ENCODE results near the gene FAM107A. TPM values are rescaled to one million over a fixed set of nuclear protein-coding genes. Genes with fewer than 3 reads are reported as not detected.

Gene FAM107A
- total RNA-seq (2021; ENCODE audit: unreplicated experiment) (not detected), Bru-seq, nascent RNA (not detected), BruChase-seq, experiment 1, labeled RNA remaining after a 6-hour chase (percentile 2 among the genes with signal in this experiment), BruChase-seq, experiment 2, labeled RNA remaining after a 2-hour chase (not detected)
- 0.03 TPM in 1 of 2 replicates, not detected in the other for polyA plus RNA-seq (2012)
- long read RNA-seq, result 0 reads

GRCh38 chr3:58577269-58577821, at the start of gene FAM107A:
TSS of gene FAM107A (minus strand) at chr3:58577391. CDS start at chr3:58569860, 7,531 bp downstream.
- RAD21 ChIA-PET (ENCODE audit: low non-redundant PET in 1 of 2, low total read pairs in 2 of 2, uncharacterized antibody in 2 of 2, unreplicated experiment in 2 of 2), result no interaction called here
- Histone ChIP-seq H3K79me2 (ENCODE audit: insufficient read depth, low read length) (no peaks in the 10 kb centered on the region), H3K27me3 (ENCODE audit: insufficient read depth, low read length) (no peaks in the 10 kb centered on the region), H3K9me2 (ENCODE audit: insufficient read depth) (no peaks in the 10 kb centered on the region), H4K20me1 (ENCODE audit: insufficient read depth) (no peaks in the 10 kb centered on the region), H2AFZ (ENCODE audit: low read depth, low read length, poor library complexity, severe bottlenecking) (no peak within 1 kb of the TSS), H3K36me3 (ENCODE audit: control insufficient read depth in 1 of 2, insufficient read depth in 2 of 2, low read length in 2 of 2) (no peaks in the 10 kb centered on the region), H3K4me2 (ENCODE audit: low read length) (no peak within 1 kb of the TSS), H3K27ac (ENCODE audit: low read depth, low read length) (no peak within 1 kb of the TSS), H3K9ac (ENCODE audit: low read length) (no peak within 1 kb of the TSS), H3K4me1 (ENCODE audit: control insufficient read depth in 1 of 2, insufficient read depth in 2 of 2, low read length in 2 of 2) (peaks cover 0 to 6% of the 10 kb centered on the region in 2 experiments; a peak in 1 of 4 replicates), H3K4me3 (replicated peaks in 1 of 2; ENCODE audit: low read depth in 1 of 2, low read length in 2 of 2) (no peak within 1 kb of the TSS), H3K9me3 (ENCODE audit: control insufficient read depth in 1 of 2, insufficient read depth in 1 of 2, low read depth in 1 of 2, low read length in 2 of 2) (no peaks in the 10 kb centered on the region)
- no TSS peak for BruUV-seq (replicated peaks)
- POLR2A ChIA-PET, result no interaction called here
- intact Hi-C loops (cut with micrococcal nuclease), result no loop called here
- DNase-seq (ENCODE audit: low read depth, low spot score) (no peak), ATAC-seq (peak; percentile 80)
- peak in 2 of 3 experiments; percentile 24 to 40; a peak in 3 of 6 replicates for TF ChIP-seq CTCF (IDR thresholded peaks at IDR 0.05 in 2 of 3, conservative IDR thresholded peaks at IDR 0.05 in 1 of 3; ENCODE audit: borderline replicate concordance in 1 of 3, insufficient read depth in 1 of 3, low read depth in 2 of 3, low read length in 2 of 3)
- no peak for TF ChIP-seq EZH2 (IDR thresholded peaks at IDR 0.05)
- CTCF ChIA-PET, result no interaction called here

- intact Hi-C loops (cut with micrococcal nuclease), result no loop called here
- TF ChIP-seq REST (IDR thresholded peaks at IDR 0.05; ENCODE audit: low read depth) (no peak), EZH2phosphoT487 (IDR thresholded peaks at IDR 0.05; ENCODE audit: borderline replicate concordance) (no peak), CEBPB (IDR thresholded peaks at IDR 0.05; ENCODE audit: low read depth) (no peak), SRF (IDR thresholded peaks at IDR 0.05; ENCODE audit: low read depth) (no peak), TCF7L2 (IDR thresholded peaks at IDR 0.05; ENCODE audit: borderline replicate concordance, extremely low read depth, insufficient read depth, insufficient read length) (no peak), MAX (IDR thresholded peaks at IDR 0.05) (no peak), SIN3A (IDR thresholded peaks at IDR 0.05; ENCODE audit: low read depth) (no peak), POLR2A (IDR thresholded peaks at IDR 0.05; ENCODE audit: borderline replicate concordance, extremely low read depth, insufficient read depth, insufficient read length) (no peak), FOSL1 (IDR thresholded peaks at IDR 0.05; ENCODE audit: low read depth) (no peak), EGR1 (IDR thresholded peaks at IDR 0.05; ENCODE audit: low read depth) (no peak), RAD21 (IDR thresholded peaks at IDR 0.05; ENCODE audit: low read depth) (no peak), SP1 (IDR thresholded peaks at IDR 0.05; ENCODE audit: low read depth) (no peak)
These were observed 48.1 kb upstream of the FAM107A start for GRCh38 chr3:58625196-58625824.

More at GRCh38 chr3:58625196-58625824, 48.1 kb upstream of the FAM107A start:
- CTCF ChIA-PET, result interaction anchor here (1.2 to 1.3 kb wide), 2 partner anchors 134 to 408 kb away, joined by 3 read pairs; partner anchors contain the start of gene KCTD6
- DNase-seq (ENCODE audit: low read depth, low spot score) (no peak), ATAC-seq (no peak)
- RAD21 ChIA-PET (ENCODE audit: low non-redundant PET in 1 of 2, low total read pairs in 2 of 2, uncharacterized antibody in 2 of 2, unreplicated experiment in 2 of 2), result no interaction called here
- H3K4me3 ChIP-seq (replicated peaks in 1 of 2; ENCODE audit: low read depth in 1 of 2, low read length in 2 of 2), result no peak overlapping the region
- no peak overlapping the region for H3K9ac ChIP-seq (ENCODE audit: low read length)
- H2AFZ ChIP-seq (ENCODE audit: low read depth, low read length, poor library complexity, severe bottlenecking), result no peak overlapping the region
- POLR2A ChIA-PET, result no interaction called here
- H4K20me1 ChIP-seq (ENCODE audit: insufficient read depth), result no peaks in the 10 kb centered on the region
- H3K27me3 ChIP-seq (ENCODE audit: insufficient read depth, low read length), result no peaks in the 10 kb centered on the region
- BruUV-seq (replicated peaks), result no TSS peak
- no peak overlapping the region for H3K27ac ChIP-seq (ENCODE audit: low read depth, low read length)
- H3K79me2 ChIP-seq (ENCODE audit: insufficient read depth, low read length), result no peaks in the 10 kb centered on the region
- H3K4me2 ChIP-seq (ENCODE audit: low read length), result no peak overlapping the region
- peaks cover 0 to 3% of the 10 kb centered on the region in 2 experiments; a peak in 1 of 4 replicates for H3K4me1 ChIP-seq (ENCODE audit: control insufficient read depth in 1 of 2, insufficient read depth in 2 of 2, low read length in 2 of 2)
- H3K36me3 ChIP-seq (ENCODE audit: control insufficient read depth in 1 of 2, insufficient read depth in 2 of 2, low read length in 2 of 2), result no peaks in the 10 kb centered on the region
- no peaks in the 10 kb centered on the region for H3K9me2 ChIP-seq (ENCODE audit: insufficient read depth)
- H3K9me3 ChIP-seq (ENCODE audit: control insufficient read depth in 1 of 2, insufficient read depth in 1 of 2, low read depth in 1 of 2, low read length in 2 of 2), result no peaks in the 10 kb centered on the region
